Heart left ventricle (tissue), 13 donors: ENCODE data around the gene ZBTB6.

Experiments used
- POLR2A ChIP-seq, 2 donors: fragments of 450-650 bp; IDR thresholded peaks; one replicate each; pipeline ENCODE4 v1.6.1; 2017; ENCODE audit warnings: antibody characterized with exemption in 2 of 2, mild to moderate bottlenecking in 2 of 2, moderate library complexity in 2 of 2
- TF ChIP-seq, protein P1 (sequence below), 12 donors: fragments of 200-600 bp; sonication (generic) in 4 of 12; IDR thresholded peaks; one replicate each; pipeline versions ENCODE4 v1.5.0 to v1.8.0; 2018 to 2022; ENCODE audit warnings: antibody characterized with exemption in 12 of 12, mild to moderate bottlenecking in 5 of 12
- donor health status: ischemic (EF 13 %, LVEDD 7.1; RV severe dilation, severe dysfunction).
- donor health status: DM: no; HTN: yes; CAD: no.
- donor health status: DM: no; HTN: no; CAD: no.
- donor health status: ischemic (EF 25% LVEDD 6.9; RV normal size, moderate dysfunction).
- donor health status: ischemic (EF 25% LVEDD 5.7; RV mildly dilated, moderate dysfunction).
- donor health status: ischemic (EF 35%, LVEDD 5.7; RV mildly dilated, moderate dysfunction).
- donor health status: nonischemic (EF 11% LVEDD 7.7; RV severe dilation, severe dysfunction).
- donor health status: DM: yes; HTN: yes; CAD: no.
- donor health status: PGD.
- donor health status: ischemic (EF 29% LVEDD 5.4; RV normal size, mild dysfunction).
- donor health status: nonischemic (EF 23%, LVEDD 6.1; RV moderate dilation, normal function).

DNA sequence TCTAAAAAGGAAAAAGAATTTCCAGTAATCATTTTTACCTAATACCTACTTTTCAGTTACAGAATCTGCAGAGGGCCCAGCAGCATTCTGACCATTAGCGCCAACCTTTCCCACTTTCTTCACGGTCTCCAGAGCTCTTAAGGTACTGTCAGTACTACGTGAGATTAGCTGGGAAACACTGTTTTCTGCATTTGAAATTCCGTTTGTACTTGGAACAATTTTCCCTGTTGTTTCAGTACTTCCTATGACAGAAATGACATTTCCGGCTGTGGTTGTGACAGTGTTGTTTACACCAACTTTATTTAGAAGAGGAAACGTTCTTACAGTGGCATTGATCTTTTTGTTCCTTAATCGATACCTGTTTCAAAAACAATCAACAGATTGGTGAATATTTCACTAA lies 47.8 kb downstream of the ZBTB6 start:
- TF ChIP-seq, protein P1, sequence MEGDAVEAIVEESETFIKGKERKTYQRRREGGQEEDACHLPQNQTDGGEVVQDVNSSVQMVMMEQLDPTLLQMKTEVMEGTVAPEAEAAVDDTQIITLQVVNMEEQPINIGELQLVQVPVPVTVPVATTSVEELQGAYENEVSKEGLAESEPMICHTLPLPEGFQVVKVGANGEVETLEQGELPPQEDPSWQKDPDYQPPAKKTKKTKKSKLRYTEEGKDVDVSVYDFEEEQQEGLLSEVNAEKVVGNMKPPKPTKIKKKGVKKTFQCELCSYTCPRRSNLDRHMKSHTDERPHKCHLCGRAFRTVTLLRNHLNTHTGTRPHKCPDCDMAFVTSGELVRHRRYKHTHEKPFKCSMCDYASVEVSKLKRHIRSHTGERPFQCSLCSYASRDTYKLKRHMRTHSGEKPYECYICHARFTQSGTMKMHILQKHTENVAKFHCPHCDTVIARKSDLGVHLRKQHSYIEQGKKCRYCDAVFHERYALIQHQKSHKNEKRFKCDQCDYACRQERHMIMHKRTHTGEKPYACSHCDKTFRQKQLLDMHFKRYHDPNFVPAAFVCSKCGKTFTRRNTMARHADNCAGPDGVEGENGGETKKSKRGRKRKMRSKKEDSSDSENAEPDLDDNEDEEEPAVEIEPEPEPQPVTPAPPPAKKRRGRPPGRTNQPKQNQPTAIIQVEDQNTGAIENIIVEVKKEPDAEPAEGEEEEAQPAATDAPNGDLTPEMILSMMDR (IDR thresholded peaks at IDR 0.05), result no peak
- no peak for TF ChIP-seq POLR2A (IDR thresholded peaks at IDR 0.05)
